Tibial artery (tissue), 4 donors: ENCODE measurements around the gene SH3RF3.

Experiments
- DNase-seq, 2 donors: peaks; one replicate each; pipeline ENCODE4 v3.0.0-alpha.2; 2019
- H3K27ac ChIP-seq, 2 donors: fragments of 200-600 bp; sonication (generic) in 1 of 2; 1 replicate in 1 of 2; 2 replicates in 1 of 2; pipeline ENCODE4 v1.5.1; 2018 to 2019; ENCODE audit warnings: mild to moderate bottlenecking in 1 of 2
- H3K27me3 ChIP-seq, 2 donors: fragments of 200-600 bp; sonication (generic) in 1 of 2; one replicate each; pipeline versions ENCODE4 v1.5.1 to v1.6.0; 2016 to 2019
- H3K36me3 ChIP-seq, 3 donors: fragments of 200-600 bp; sonication (generic) in 2 of 3; one replicate each; pipeline ENCODE4 v1.5.1; 2016 to 2019; ENCODE audit warnings: mild to moderate bottlenecking in 2 of 3
- H3K4me1 ChIP-seq, 4 donors: fragments of 200-600 bp; sonication (generic) in 2 of 4; 1 replicate in 3 of 4; 2 replicates in 1 of 4; pipeline ENCODE4 v1.5.1; 2016 to 2019
- H3K4me3 ChIP-seq, 2 donors: fragments of 200-600 bp; sonication (generic) in 1 of 2; 1 replicate in 1 of 2; 2 replicates in 1 of 2; pipeline ENCODE4 v1.5.1; 2018 to 2019; ENCODE audit warnings: mild to moderate bottlenecking in 2 of 2
- H3K9me3 ChIP-seq, 3 donors: fragments of 200-600 bp; sonication (generic) in 1 of 3; one replicate each; pipeline ENCODE4 v1.5.1; 2016 to 2019
- intact Hi-C: fragments of 100-400 bp; cut with DNase I; formaldehyde crosslinking; loops from one replicate; pipeline ENCODE4 v1.15.0; 2023; ENCODE audit warnings: low total_unique reads
- TF ChIP-seq, protein P1 (sequence below), 2 experiments: fragments of 200-600 bp in 1 of 2; fragments of 450-650 bp in 1 of 2; IDR thresholded peaks; one replicate each; pipeline ENCODE4 v1.5.1; 2017 to 2019; ENCODE audit warnings: antibody characterized with exemption in 2 of 2, mild to moderate bottlenecking in 1 of 2, moderate library complexity in 1 of 2

The SH3RF3 gene

DNA sequence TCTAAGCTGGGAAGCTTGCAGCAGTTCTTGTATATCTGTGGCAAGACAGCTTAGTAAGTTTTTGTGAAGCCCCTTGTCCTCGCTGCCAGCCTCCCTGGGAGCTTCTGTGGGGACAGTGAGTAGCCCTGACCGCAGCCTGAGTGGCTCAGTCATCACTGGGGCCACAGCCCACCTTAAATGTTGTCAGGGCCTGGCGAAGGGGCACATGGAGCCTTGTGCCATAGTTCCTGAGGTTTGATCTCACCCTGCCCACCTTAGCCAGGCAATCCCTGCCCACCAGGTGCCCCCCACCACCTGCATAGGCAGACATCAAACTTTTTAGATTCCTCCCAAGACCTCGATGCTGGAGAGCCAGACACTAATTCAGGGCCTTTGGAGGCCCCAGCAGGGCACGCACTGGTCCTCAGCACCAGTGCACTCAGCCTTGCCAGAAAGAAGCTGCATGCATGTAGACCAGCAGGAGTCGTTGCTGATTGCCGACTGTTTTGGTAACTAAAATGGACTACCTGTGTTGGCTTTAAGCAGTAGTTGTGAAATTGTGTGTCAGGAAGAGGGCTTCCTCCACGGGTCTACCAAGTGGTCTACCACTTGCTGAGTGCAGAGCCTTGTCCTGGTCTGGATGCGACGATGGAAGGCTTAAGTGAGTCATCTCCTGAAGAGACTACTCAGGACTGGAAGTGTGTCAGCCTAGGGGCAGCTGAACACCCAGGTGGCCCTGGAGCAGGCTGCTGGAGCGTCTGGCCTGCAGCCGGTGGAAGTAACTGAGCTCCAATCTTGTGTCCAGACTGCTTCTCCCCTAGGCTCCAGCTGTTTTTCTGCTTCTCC is 251.7 kb downstream of the SH3RF3 start:
- Histone ChIP-seq H3K27me3 (no peaks in the 10 kb centered on the region), H3K4me1 (peaks cover 4 to 30% (median 23%) of the 10 kb centered on the region in 4 donors), H3K27ac (no peak overlapping the region), H3K36me3 (no peaks in the 10 kb centered on the region), H3K4me3 (no peak overlapping the region), H3K9me3 (no peaks in the 10 kb centered on the region)
- DNase-seq = peak in 1 of 2 donors; percentile 14
- intact Hi-C loops = no loop called here
- TF ChIP-seq, protein P1, sequence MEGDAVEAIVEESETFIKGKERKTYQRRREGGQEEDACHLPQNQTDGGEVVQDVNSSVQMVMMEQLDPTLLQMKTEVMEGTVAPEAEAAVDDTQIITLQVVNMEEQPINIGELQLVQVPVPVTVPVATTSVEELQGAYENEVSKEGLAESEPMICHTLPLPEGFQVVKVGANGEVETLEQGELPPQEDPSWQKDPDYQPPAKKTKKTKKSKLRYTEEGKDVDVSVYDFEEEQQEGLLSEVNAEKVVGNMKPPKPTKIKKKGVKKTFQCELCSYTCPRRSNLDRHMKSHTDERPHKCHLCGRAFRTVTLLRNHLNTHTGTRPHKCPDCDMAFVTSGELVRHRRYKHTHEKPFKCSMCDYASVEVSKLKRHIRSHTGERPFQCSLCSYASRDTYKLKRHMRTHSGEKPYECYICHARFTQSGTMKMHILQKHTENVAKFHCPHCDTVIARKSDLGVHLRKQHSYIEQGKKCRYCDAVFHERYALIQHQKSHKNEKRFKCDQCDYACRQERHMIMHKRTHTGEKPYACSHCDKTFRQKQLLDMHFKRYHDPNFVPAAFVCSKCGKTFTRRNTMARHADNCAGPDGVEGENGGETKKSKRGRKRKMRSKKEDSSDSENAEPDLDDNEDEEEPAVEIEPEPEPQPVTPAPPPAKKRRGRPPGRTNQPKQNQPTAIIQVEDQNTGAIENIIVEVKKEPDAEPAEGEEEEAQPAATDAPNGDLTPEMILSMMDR (IDR thresholded peaks at IDR 0.05) = no peak

DNA sequence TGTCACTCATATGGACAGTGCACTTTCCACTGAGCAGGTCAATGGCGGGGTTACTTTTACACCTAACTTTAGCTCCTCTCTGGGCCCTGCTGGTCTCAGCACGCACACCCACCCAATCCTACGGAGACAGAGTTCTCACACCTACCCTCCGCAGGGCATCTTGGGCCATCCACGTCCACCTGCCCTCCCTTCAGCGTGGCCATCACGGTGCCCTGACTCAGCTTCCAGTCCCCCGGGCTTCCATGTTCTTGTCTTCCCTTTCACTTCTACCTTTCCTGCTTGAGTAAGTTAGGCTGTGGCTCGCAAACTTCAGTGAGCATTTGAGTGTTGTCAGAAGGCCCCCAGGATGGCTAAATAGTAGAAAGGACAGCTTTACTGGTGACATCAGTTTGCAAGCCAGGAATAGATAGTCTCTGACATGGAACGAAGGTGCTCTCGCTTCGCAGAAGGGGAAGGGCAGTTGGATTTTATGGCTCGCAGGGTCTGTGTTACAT is 252.4 kb downstream of the SH3RF3 start:
- intact Hi-C loops = no loop called here
- H3K27ac ChIP-seq = no peak overlapping the region
- H3K27me3 ChIP-seq = no peaks in the 10 kb centered on the region
- TF ChIP-seq, protein P1 (IDR thresholded peaks at IDR 0.05) = no peak
- no peak overlapping the region for H3K4me3 ChIP-seq
- H3K4me1 ChIP-seq = peaks cover 4 to 30% (median 23%) of the 10 kb centered on the region in 4 donors
- no peaks in the 10 kb centered on the region for H3K36me3 ChIP-seq
- H3K9me3 ChIP-seq = no peaks in the 10 kb centered on the region
- peak in 1 of 2 donors; percentile 9 for DNase-seq

DNA sequence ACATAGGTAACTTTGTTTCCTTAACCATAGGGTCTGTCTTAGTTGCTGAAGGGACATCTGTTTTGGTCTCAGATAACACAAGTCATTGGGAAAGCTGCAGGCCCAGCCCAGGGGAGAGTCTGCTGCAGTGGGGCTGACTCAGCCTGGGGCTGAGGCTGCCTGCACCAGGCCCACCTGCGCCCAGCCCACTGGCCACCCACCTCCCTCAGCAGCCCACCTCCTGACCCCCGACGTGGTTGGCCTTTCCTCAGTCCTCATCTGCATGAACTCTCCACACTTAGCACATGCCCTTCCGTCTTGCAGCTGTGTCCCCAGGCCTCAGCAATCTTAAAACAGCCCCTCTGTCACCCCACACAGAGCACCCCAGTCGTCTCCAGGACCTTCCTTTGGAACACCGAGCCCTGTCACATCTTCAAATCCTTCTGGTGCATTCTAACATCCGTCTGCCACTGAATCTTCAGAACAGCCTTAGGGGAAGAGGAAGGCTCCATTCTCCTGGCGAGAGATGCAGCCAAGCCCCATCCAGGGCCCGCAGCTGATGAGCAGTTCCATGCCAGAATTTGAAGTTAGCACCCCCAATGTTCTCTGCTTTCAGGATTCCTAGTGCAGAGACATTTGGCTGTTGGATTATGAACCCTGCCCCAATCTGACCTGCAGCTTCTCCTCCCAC is 253.4 kb downstream of the SH3RF3 start:
- TF ChIP-seq, protein P1 (IDR thresholded peaks at IDR 0.05) = no peak
- Histone ChIP-seq H3K36me3 (no peaks in the 10 kb centered on the region), H3K4me1 (peaks cover 4 to 30% (median 23%) of the 10 kb centered on the region in 4 donors), H3K4me3 (no peak overlapping the region), H3K27ac (peak overlapping the region; percentile 11 to 39), H3K9me3 (no peaks in the 10 kb centered on the region), H3K27me3 (no peaks in the 10 kb centered on the region)
- DNase-seq = peak; percentile 10 to 45
- intact Hi-C loops = no loop called here

DNA sequence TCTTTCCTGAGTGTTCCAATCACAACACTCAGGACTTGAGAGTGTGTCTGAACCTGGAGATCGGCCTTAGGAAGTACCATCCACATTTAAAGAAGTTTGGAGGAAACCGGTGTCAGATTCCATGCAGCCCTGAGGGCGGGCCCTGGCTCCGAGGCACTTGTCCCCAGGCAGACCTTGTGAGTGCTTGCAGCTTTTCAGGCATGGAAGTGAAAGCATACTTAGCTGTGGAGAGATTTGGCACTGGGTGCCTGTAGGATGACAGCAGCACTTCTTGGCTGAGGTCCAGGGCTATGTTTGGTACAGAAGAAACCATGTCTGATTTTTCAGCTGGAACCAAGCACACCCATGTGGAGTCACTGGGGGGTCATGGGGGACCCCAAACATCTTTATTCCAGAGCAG is 253.9 kb downstream of the SH3RF3 start:
- DNase-seq = peak; percentile 80 to 87
- no peaks in the 10 kb centered on the region for H3K9me3 ChIP-seq
- H3K4me3 ChIP-seq = no peak overlapping the region
- H3K36me3 ChIP-seq = no peaks in the 10 kb centered on the region
- intact Hi-C loops = no loop called here
- peak overlapping the region; percentile 11 to 39 for H3K27ac ChIP-seq
- peaks cover 4 to 30% (median 23%) of the 10 kb centered on the region in 4 donors for H3K4me1 ChIP-seq
- H3K27me3 ChIP-seq = no peaks in the 10 kb centered on the region
- TF ChIP-seq, protein P1 (IDR thresholded peaks at IDR 0.05) = no peak

DNA sequence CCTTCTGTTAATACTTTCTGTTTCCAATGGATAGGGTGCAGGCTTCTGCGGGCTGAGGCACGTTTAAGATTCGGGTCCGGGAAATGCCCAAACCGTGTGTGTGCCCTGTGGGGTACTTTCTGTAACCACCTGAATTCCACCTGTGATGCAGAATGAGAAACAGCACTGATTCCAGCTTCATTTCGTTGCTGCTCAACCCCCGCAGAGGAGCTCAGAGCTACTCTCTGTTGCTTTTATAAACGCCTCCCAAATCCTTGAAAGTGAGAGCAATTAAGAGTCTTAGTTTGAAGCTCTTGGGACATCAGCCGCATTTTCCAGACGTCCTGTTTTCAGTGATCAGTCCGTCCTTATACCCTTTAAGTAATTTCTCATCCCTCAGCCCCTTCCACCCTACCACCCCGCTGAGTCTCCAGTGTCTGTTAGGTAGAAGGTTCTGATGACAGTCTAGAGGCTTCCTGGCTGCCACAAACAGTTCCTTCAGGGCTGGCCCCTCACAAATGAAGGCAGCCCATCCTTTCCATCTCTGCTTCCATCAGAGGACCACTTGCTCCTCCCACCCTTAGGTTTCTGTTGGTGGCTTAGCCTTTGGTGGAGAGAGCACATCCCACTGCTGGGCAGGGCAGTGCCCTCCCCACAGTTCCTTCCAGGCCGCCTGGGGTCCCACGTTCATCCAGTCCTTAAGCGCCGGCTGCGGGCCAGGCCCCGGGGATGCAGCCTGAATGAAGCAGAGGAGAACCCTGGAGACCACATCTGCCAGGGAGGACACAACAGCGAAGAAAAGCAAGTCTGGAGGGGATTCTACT is 254.7 kb downstream of the SH3RF3 start:
- H3K4me1 ChIP-seq = peaks cover 4 to 30% (median 23%) of the 10 kb centered on the region in 4 donors
- TF ChIP-seq, protein P1 (IDR thresholded peaks at IDR 0.05) = no peak
- H3K27me3 ChIP-seq = no peaks in the 10 kb centered on the region
- no peaks in the 10 kb centered on the region for H3K36me3 ChIP-seq
- H3K27ac ChIP-seq = peak overlapping the region in 1 of 2 donors; percentile 39
- H3K9me3 ChIP-seq = no peaks in the 10 kb centered on the region
- peak; percentile 11 to 38 for DNase-seq
- no peak overlapping the region for H3K4me3 ChIP-seq
- intact Hi-C loops = no loop called here
